HEK293 (cell line): ENCODE results near the gene E2F4.

ENCODE experiments used
- CTCF ChIA-PET: fragments of 350-600 bp; formaldehyde crosslinking; extraction: SDS; loops from one replicate; lab custom pipeline; 2021; ENCODE audit warnings: antibody characterized with exemption; lab: Yijun Ruan, JAX
- POLR2A ChIA-PET: fragments of 300-600 bp; formaldehyde crosslinking; extraction: SDS; loops from one replicate; lab custom pipeline; 2020; ENCODE audit warnings: antibody characterized with exemption, inconsistent platforms; lab: Yijun Ruan, JAX
- H3K27ac ChIP-seq: fragments of 200-500 bp; sonication (Bioruptor generic); 2 replicates; pipeline ENCODE4 v1.5.1; 2014; ENCODE audit warnings: low read depth, low read length, control low read depth, inconsistent platforms; ENCODE audit errors: extremely low read depth
- H3K36me3 ChIP-seq, 2 experiments: fragments of 200-500 bp in 1 of 2; sonication (Bioruptor generic) in 1 of 2; 1 replicate in 1 of 2; 2 replicates in 1 of 2; pipeline ENCODE4 v1.5.1; 2014 to 2017; ENCODE audit warnings: inconsistent platforms in 2 of 2, low read length in 2 of 2; ENCODE audit not compliant: control insufficient read depth in 2 of 2, insufficient read depth in 1 of 2
- H3K4me1 ChIP-seq: fragments of 200-500 bp; sonication (Bioruptor generic); 2 replicates; pipeline ENCODE4 v1.5.1; 2014; ENCODE audit warnings: mild to moderate bottlenecking, low read length, inconsistent platforms; ENCODE audit not compliant: control insufficient read depth, insufficient read depth
- H3K4me3 ChIP-seq: 2 replicates; pipeline ENCODE4 v1.5.1; 2011; ENCODE audit warnings: low read depth, mild to moderate bottlenecking, control low read depth, low read length, moderate library complexity
- H3K9me3 ChIP-seq: fragments of 200-500 bp; sonication (Bioruptor generic); 2 replicates; pipeline ENCODE4 v1.5.1; 2014; ENCODE audit warnings: low read depth, low read length, inconsistent platforms; ENCODE audit not compliant: control insufficient read depth, insufficient read depth
- BCL11A ChIP-seq: fragments of 450-650 bp; formaldehyde crosslinking; IDR thresholded peaks from 2 replicates; pipeline ENCODE4 v1.5.1; 2016; ENCODE audit warnings: low read depth, missing biosample characterization, missing genetic modification characterization
- FEZF1 ChIP-seq: fragments of 450-650 bp; formaldehyde crosslinking; IDR thresholded peaks from 2 replicates; pipeline ENCODE4 v1.5.1; 2016; ENCODE audit warnings: missing biosample characterization, missing genetic modification characterization
- KLF16 ChIP-seq: fragments of 450-650 bp; formaldehyde crosslinking; IDR thresholded peaks from 2 replicates; pipeline ENCODE4 v1.5.1; 2017; ENCODE audit warnings: missing biosample characterization, missing genetic modification characterization
- OVOL3 ChIP-seq: fragments of 450-650 bp; formaldehyde crosslinking; IDR thresholded peaks from 2 replicates; pipeline ENCODE4 v1.5.1; 2016; ENCODE audit warnings: missing biosample characterization, missing genetic modification characterization
- ZBTB17 ChIP-seq: fragments of 450-650 bp; formaldehyde crosslinking; IDR thresholded peaks from 2 replicates; pipeline ENCODE4 v1.5.1; 2016; ENCODE audit warnings: missing biosample characterization, missing genetic modification characterization
- ZBTB48 ChIP-seq: fragments of 450-650 bp; formaldehyde crosslinking; IDR thresholded peaks from 2 replicates; pipeline ENCODE4 v1.5.1; 2016; ENCODE audit warnings: missing biosample characterization, missing genetic modification characterization
- ZNF274 ChIP-seq, 2 experiments: fragments of 200-500 bp in 1 of 2; fragments of 450-650 bp in 1 of 2; sonication (Bioruptor generic) in 1 of 2; formaldehyde crosslinking in 1 of 2; IDR thresholded peaks; 2 replicates each; pipeline versions ENCODE4 v1.5.1 to v1.6.1; 2014 to 2016; ENCODE audit warnings: borderline replicate concordance in 1 of 2, inconsistent platforms in 1 of 2, low read length in 1 of 2, missing biosample characterization in 1 of 2, missing genetic modification characterization in 1 of 2
- ZNF335 ChIP-seq: fragments of 450-650 bp; formaldehyde crosslinking; conservative IDR thresholded peaks from 2 replicates; pipeline ENCODE4 v1.5.1; 2016; ENCODE audit warnings: missing biosample characterization, missing genetic modification characterization
- ZNF341 ChIP-seq: fragments of 450-650 bp; formaldehyde crosslinking; IDR thresholded peaks from 2 replicates; pipeline ENCODE4; 2016; ENCODE audit warnings: low read depth, missing biosample characterization, missing genetic modification characterization
- ZNF366 ChIP-seq: fragments of 450-650 bp; formaldehyde crosslinking; conservative IDR thresholded peaks from 2 replicates; pipeline ENCODE4 v1.5.1; 2016; ENCODE audit warnings: missing biosample characterization, missing genetic modification characterization
- ZNF394 ChIP-seq: fragments of 450-650 bp; formaldehyde crosslinking; IDR thresholded peaks from 2 replicates; pipeline ENCODE4 v1.5.1; 2016; ENCODE audit warnings: missing biosample characterization, missing genetic modification characterization, mild to moderate bottlenecking, moderate library complexity, borderline replicate concordance
- ZNF48 ChIP-seq: fragments of 450-650 bp; formaldehyde crosslinking; IDR thresholded peaks from 2 replicates; pipeline ENCODE4 v1.5.1; 2016; ENCODE audit warnings: missing biosample characterization, missing genetic modification characterization
- ZNF530 ChIP-seq: fragments of 450-650 bp; formaldehyde crosslinking; IDR thresholded peaks from 2 replicates; pipeline ENCODE4 v1.5.1; 2016; ENCODE audit warnings: low read depth, missing biosample characterization, missing genetic modification characterization
- ZNF600 ChIP-seq: fragments of 450-650 bp; formaldehyde crosslinking; IDR thresholded peaks from 2 replicates; pipeline ENCODE4 v1.5.1; 2016; ENCODE audit warnings: missing biosample characterization, missing genetic modification characterization
- ZNF654 ChIP-seq: fragments of 450-650 bp; formaldehyde crosslinking; IDR thresholded peaks from 2 replicates; pipeline ENCODE4 v1.5.1; 2016; ENCODE audit warnings: low read depth, missing biosample characterization, missing genetic modification characterization
- ZXDB ChIP-seq: fragments of 450-650 bp; formaldehyde crosslinking; IDR thresholded peaks from 2 replicates; pipeline ENCODE4 v1.5.1; 2016; ENCODE audit warnings: missing biosample characterization, missing genetic modification characterization
- TF ChIP-seq, protein P1 (sequence below): fragments of 450-650 bp; formaldehyde crosslinking; IDR thresholded peaks from 2 replicates; pipeline ENCODE4 v1.5.1; 2016; ENCODE audit warnings: missing biosample characterization, missing genetic modification characterization
- TF ChIP-seq, protein P2 (sequence below): fragments of 450-650 bp; formaldehyde crosslinking; IDR thresholded peaks from 2 replicates; pipeline ENCODE4 v1.5.1; 2016; ENCODE audit warnings: missing biosample characterization, missing genetic modification characterization
- TF ChIP-seq, protein P3 (sequence below): sonication (generic); formaldehyde crosslinking; IDR thresholded peaks from 2 replicates; pipeline ENCODE4 v1.8.1; 2022; ENCODE audit warnings: mild to moderate bottlenecking, moderate library complexity, missing genetic modification reagents
- TF ChIP-seq, protein P4 (sequence below): fragments of 450-650 bp; formaldehyde crosslinking; IDR thresholded peaks from 2 replicates; pipeline ENCODE4 v1.5.1; 2016; ENCODE audit warnings: missing biosample characterization, missing genetic modification characterization
- TF ChIP-seq, protein P5 (sequence below): fragments of 450-650 bp; formaldehyde crosslinking; IDR thresholded peaks from 2 replicates; pipeline ENCODE4 v1.5.1; 2016; ENCODE audit warnings: missing biosample characterization, missing genetic modification characterization

The E2F4 gene

DNA sequence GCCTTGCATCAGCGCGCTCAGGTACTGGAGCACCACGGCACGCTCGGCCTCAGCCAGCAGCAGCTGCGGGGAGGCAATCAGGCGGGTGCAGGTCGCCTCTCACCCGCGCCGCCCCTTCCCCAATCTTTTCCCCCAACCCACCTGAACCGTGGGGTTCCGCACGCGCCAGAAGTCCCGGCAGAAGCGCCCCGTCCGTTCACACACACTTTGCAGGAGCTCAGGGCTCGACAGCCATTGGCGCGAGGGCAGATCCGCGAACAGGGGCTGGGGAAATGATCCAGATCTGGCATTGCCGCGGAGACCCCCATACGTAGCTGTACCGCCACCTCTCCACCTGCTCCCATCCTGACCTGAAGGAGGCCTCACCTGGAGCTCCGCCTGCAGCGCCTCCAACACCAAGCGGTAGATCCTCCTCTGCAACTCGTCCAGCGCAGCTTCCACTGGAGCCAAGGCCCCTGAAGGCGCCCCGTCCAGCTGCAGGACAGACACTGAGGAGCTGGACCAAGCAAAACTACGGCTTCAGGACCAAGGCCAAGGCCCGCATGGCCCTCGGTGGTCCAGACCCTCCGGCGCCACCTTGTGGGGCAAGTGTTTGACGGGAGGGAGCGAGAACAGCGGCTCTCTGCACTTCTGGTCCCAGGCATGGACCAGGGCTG, 6.8 kb upstream of the E2F4 start (continued):
- TF ChIP-seq, protein P1, sequence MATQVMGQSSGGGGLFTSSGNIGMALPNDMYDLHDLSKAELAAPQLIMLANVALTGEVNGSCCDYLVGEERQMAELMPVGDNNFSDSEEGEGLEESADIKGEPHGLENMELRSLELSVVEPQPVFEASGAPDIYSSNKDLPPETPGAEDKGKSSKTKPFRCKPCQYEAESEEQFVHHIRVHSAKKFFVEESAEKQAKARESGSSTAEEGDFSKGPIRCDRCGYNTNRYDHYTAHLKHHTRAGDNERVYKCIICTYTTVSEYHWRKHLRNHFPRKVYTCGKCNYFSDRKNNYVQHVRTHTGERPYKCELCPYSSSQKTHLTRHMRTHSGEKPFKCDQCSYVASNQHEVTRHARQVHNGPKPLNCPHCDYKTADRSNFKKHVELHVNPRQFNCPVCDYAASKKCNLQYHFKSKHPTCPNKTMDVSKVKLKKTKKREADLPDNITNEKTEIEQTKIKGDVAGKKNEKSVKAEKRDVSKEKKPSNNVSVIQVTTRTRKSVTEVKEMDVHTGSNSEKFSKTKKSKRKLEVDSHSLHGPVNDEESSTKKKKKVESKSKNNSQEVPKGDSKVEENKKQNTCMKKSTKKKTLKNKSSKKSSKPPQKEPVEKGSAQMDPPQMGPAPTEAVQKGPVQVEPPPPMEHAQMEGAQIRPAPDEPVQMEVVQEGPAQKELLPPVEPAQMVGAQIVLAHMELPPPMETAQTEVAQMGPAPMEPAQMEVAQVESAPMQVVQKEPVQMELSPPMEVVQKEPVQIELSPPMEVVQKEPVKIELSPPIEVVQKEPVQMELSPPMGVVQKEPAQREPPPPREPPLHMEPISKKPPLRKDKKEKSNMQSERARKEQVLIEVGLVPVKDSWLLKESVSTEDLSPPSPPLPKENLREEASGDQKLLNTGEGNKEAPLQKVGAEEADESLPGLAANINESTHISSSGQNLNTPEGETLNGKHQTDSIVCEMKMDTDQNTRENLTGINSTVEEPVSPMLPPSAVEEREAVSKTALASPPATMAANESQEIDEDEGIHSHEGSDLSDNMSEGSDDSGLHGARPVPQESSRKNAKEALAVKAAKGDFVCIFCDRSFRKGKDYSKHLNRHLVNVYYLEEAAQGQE, result peak; percentile 98
- TF ChIP-seq ZNF654 (tag by site-specific recombination), result peak; percentile 51
- TF ChIP-seq, protein P2, sequence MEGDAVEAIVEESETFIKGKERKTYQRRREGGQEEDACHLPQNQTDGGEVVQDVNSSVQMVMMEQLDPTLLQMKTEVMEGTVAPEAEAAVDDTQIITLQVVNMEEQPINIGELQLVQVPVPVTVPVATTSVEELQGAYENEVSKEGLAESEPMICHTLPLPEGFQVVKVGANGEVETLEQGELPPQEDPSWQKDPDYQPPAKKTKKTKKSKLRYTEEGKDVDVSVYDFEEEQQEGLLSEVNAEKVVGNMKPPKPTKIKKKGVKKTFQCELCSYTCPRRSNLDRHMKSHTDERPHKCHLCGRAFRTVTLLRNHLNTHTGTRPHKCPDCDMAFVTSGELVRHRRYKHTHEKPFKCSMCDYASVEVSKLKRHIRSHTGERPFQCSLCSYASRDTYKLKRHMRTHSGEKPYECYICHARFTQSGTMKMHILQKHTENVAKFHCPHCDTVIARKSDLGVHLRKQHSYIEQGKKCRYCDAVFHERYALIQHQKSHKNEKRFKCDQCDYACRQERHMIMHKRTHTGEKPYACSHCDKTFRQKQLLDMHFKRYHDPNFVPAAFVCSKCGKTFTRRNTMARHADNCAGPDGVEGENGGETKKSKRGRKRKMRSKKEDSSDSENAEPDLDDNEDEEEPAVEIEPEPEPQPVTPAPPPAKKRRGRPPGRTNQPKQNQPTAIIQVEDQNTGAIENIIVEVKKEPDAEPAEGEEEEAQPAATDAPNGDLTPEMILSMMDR, result peak; percentile 92
- TF ChIP-seq ZNF274 (IDR thresholded peaks at IDR 0.05; ENCODE audit: low read length), result no peak
- no peak for TF ChIP-seq ZNF274 (tag by site-specific recombination; IDR thresholded peaks at IDR 0.05; ENCODE audit: borderline replicate concordance)
- TF ChIP-seq BCL11A, result 0 out of 2 replicates have a peak, but pooled peaks have one; percentile 19
- TF ChIP-seq ZXDB, result 0 out of 2 replicates have a peak, but pooled peaks have one; percentile 42
- TF ChIP-seq FEZF1 (tag by site-specific recombination), result no peak
- no peak for TF ChIP-seq ZNF600 (tag by site-specific recombination)
- TF ChIP-seq, protein P3, sequence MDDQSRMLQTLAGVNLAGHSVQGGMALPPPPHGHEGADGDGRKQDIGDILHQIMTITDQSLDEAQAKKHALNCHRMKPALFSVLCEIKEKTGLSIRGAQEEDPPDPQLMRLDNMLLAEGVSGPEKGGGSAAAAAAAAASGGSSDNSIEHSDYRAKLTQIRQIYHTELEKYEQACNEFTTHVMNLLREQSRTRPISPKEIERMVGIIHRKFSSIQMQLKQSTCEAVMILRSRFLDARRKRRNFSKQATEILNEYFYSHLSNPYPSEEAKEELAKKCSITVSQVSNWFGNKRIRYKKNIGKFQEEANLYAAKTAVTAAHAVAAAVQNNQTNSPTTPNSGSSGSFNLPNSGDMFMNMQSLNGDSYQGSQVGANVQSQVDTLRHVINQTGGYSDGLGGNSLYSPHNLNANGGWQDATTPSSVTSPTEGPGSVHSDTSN (CRISPR knock-in tag), result 0 out of 2 replicates have a peak, but pooled peaks have one; percentile 70
- no peak for TF ChIP-seq ZNF48
- no peak for TF ChIP-seq OVOL3 (tag by site-specific recombination)
- TF ChIP-seq ZNF335 (tag by site-specific recombination), result peak; percentile 61
- TF ChIP-seq KLF16 (tag by site-specific recombination), result 0 out of 2 replicates have a peak, but pooled peaks have one; percentile 44

DNA sequence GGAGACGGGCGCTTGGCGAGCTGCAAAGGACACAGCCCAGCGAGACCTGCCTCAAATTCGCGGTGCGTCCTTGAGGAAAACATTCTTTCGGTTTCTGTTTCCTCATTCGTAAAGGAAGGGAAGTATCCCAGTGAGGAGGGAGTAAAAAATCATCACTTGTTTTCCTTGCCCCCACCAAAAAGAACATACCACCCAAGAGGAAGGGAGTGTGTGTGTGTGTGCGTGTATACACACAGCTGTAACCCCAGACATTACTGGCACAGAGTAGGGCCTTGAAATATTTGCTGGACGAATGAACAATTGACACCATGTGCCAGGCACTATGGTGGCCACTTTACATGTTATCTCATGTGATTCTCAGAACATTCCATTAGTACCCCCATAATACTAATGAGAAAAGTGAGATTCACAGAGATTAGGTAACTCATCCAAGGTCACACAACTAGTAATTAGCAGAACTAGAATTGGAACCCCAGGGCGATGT, 6.3 kb upstream of the E2F4 start:
- POLR2A ChIA-PET, result interaction anchor here (1.0 kb wide), 1 partner anchor 75 kb away, joined by 3 read pairs; no protein-coding TSS in a partner anchor
- CTCF ChIA-PET, result interaction anchor here (0.6 to 2.6 kb wide), 24 partner anchors 9 to 344 kb away, joined by 3 to 30 read pairs (median 4); partner anchors contain the start of gene CES3
- no peak overlapping the region for H3K4me3 ChIP-seq

More for the DNA sequence above, 6.3 kb upstream of the E2F4 start:
- Histone ChIP-seq H3K4me1 (peaks cover 9% of the 10 kb centered on the region), H3K36me3 (peaks cover 0 to 8% of the 10 kb centered on the region in 2 experiments; a peak in 1 of 3 replicates), H3K27ac (no peak overlapping the region), H3K9me3 (no peaks in the 10 kb centered on the region)
- peak; percentile 1; the same call in 1 of the 2 replicates for TF ChIP-seq ZBTB48 (tag by site-specific recombination)
- TF ChIP-seq, protein P4, sequence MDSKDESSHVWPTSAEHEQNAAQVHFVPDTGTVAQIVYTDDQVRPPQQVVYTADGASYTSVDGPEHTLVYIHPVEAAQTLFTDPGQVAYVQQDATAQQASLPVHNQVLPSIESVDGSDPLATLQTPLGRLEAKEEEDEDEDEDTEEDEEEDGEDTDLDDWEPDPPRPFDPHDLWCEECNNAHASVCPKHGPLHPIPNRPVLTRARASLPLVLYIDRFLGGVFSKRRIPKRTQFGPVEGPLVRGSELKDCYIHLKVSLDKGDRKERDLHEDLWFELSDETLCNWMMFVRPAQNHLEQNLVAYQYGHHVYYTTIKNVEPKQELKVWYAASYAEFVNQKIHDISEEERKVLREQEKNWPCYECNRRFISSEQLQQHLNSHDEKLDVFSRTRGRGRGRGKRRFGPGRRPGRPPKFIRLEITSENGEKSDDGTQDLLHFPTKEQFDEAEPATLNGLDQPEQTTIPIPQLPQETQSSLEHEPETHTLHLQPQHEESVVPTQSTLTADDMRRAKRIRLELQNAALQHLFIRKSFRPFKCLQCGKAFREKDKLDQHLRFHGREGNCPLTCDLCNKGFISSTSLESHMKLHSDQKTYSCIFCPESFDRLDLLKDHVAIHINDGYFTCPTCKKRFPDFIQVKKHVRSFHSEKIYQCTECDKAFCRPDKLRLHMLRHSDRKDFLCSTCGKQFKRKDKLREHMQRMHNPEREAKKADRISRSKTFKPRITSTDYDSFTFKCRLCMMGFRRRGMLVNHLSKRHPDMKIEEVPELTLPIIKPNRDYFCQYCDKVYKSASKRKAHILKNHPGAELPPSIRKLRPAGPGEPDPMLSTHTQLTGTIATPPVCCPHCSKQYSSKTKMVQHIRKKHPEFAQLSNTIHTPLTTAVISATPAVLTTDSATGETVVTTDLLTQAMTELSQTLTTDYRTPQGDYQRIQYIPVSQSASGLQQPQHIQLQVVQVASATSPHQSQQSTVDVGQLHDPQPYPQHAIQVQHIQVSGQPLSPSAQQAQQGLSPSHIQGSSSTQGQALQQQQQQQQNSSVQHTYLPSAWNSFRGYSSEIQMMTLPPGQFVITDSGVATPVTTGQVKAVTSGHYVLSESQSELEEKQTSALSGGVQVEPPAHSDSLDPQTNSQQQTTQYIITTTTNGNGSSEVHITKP (tag by site-specific recombination), result peak; percentile 82
- TF ChIP-seq ZNF366 (tag by site-specific recombination), result no peak
- TF ChIP-seq ZNF341 (tag by site-specific recombination), result 0 out of 2 replicates have a peak, but pooled peaks have one; percentile 3
- TF ChIP-seq, protein P5, sequence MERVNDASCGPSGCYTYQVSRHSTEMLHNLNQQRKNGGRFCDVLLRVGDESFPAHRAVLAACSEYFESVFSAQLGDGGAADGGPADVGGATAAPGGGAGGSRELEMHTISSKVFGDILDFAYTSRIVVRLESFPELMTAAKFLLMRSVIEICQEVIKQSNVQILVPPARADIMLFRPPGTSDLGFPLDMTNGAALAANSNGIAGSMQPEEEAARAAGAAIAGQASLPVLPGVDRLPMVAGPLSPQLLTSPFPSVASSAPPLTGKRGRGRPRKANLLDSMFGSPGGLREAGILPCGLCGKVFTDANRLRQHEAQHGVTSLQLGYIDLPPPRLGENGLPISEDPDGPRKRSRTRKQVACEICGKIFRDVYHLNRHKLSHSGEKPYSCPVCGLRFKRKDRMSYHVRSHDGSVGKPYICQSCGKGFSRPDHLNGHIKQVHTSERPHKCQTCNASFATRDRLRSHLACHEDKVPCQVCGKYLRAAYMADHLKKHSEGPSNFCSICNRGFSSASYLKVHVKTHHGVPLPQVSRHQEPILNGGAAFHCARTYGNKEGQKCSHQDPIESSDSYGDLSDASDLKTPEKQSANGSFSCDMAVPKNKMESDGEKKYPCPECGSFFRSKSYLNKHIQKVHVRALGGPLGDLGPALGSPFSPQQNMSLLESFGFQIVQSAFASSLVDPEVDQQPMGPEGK (tag by site-specific recombination), result 0 out of 2 replicates have a peak, but pooled peaks have one; percentile 2
- TF ChIP-seq ZNF335 (tag by site-specific recombination), result peak; percentile 9; the same call in 1 of the 2 replicates
- no peak for TF ChIP-seq ZNF530 (tag by site-specific recombination)
- TF ChIP-seq ZBTB17 (tag by site-specific recombination), result 0 out of 2 replicates have a peak, but pooled peaks have one; percentile 32
- 0 out of 2 replicates have a peak, but pooled peaks have one; percentile 18 for TF ChIP-seq ZNF394
